Fibroblast of lung (primary cell): ENCODE measurements around the gene VPS4B.

Experiments
- EZH2 ChIP-seq: IDR thresholded peaks from 2 replicates; pipeline ENCODE4 v1.5.1; 2012; ENCODE audit warnings: low read length, control low read depth, mild to moderate bottlenecking; ENCODE audit errors: missing control alignments
- TF ChIP-seq, protein P1 (sequence below), 2 donors: IDR thresholded peaks in 1 of 2; conservative IDR thresholded peaks in 1 of 2; 1 replicate in 1 of 2; 2 replicates in 1 of 2; pipeline ENCODE4 v1.5.1; 2011 to 2012; ENCODE audit warnings: low read length in 2 of 2, control low read depth in 1 of 2, inconsistent platforms in 1 of 2, low read depth in 1 of 2, mild to moderate bottlenecking in 1 of 2

DNA sequence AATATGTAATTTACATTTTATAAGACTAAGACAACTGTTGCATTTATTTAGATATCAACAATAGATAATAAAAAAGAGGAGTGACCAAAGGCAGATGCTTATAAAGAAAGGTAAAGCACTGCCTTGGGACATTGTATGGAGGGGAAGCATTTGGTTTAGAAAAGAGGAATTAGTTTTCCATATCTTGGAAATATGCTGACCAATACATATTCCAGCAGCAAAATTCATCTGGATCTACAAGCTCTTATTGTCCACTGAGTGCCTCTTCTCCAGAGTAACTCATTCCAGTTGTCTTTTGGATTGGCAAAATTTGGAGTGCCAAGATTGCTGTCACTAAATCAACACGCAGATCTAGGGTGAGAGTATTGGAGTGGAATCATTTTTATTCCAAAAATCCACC, 8.9 kb upstream of the VPS4B start:
- TF ChIP-seq, protein P1, sequence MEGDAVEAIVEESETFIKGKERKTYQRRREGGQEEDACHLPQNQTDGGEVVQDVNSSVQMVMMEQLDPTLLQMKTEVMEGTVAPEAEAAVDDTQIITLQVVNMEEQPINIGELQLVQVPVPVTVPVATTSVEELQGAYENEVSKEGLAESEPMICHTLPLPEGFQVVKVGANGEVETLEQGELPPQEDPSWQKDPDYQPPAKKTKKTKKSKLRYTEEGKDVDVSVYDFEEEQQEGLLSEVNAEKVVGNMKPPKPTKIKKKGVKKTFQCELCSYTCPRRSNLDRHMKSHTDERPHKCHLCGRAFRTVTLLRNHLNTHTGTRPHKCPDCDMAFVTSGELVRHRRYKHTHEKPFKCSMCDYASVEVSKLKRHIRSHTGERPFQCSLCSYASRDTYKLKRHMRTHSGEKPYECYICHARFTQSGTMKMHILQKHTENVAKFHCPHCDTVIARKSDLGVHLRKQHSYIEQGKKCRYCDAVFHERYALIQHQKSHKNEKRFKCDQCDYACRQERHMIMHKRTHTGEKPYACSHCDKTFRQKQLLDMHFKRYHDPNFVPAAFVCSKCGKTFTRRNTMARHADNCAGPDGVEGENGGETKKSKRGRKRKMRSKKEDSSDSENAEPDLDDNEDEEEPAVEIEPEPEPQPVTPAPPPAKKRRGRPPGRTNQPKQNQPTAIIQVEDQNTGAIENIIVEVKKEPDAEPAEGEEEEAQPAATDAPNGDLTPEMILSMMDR (conservative IDR thresholded peaks at IDR 0.05 in 1 of 2, IDR thresholded peaks at IDR 0.05 in 1 of 2; ENCODE audit: low read depth in 1 of 2, low read length in 2 of 2): no peak
- TF ChIP-seq EZH2: no peak
